Loucy (cell line): ENCODE data around the gene DLL4.

Experiments
- H2AFZ ChIP-seq: fragments of 200-600 bp; sonication (generic); 2 replicates; pipeline ENCODE4 v1.6.0; 2016; ENCODE audit warnings: antibody characterized with exemption, mild to moderate bottlenecking, low read length, moderate library complexity
- H3F3A ChIP-seq: fragments of 200-600 bp; 2 replicates; pipeline ENCODE4 v1.6.0; 2016; ENCODE audit warnings: antibody characterized with exemption, low read depth, mild to moderate bottlenecking
- H3K27me3 ChIP-seq: fragments of 200-600 bp; sonication (generic); 2 replicates; pipeline ENCODE4 v1.6.1; 2014; ENCODE audit warnings: low read length, mild to moderate bottlenecking; ENCODE audit not compliant: insufficient read depth, poor library complexity, severe bottlenecking
- H3K36me3 ChIP-seq: fragments of 200-600 bp; sonication (generic); 2 replicates; pipeline ENCODE4 v1.6.1; 2016; ENCODE audit warnings: low read length; ENCODE audit not compliant: insufficient read depth
- H3K4me1 ChIP-seq: fragments of 200-600 bp; sonication (generic); 2 replicates; pipeline ENCODE4 v1.5.1; 2014; ENCODE audit warnings: low read length, mild to moderate bottlenecking; ENCODE audit not compliant: insufficient read depth, poor library complexity, severe bottlenecking
- H3K4me2 ChIP-seq: fragments of 200-600 bp; sonication (generic); 2 replicates; pipeline ENCODE4 v1.6.0; 2014; ENCODE audit warnings: antibody characterized with exemption, low read length, low read depth, mild to moderate bottlenecking; ENCODE audit not compliant: poor library complexity, severe bottlenecking
- H3K4me3 ChIP-seq: fragments of 200-600 bp; sonication (generic); 2 replicates; pipeline ENCODE4 v1.5.1; 2014; ENCODE audit warnings: low read length, mild to moderate bottlenecking, mixed read lengths; ENCODE audit not compliant: poor library complexity, severe bottlenecking
- H3K79me2 ChIP-seq: fragments of 200-600 bp; sonication (generic); 2 replicates; pipeline ENCODE4 v1.6.1; 2014; ENCODE audit warnings: low read length; ENCODE audit not compliant: insufficient read depth
- H3K9ac ChIP-seq: fragments of 200-600 bp; sonication (generic); 2 replicates; pipeline ENCODE4 v1.6.0; 2014; ENCODE audit warnings: mild to moderate bottlenecking, low read depth, low read length, moderate library complexity; ENCODE audit not compliant: poor library complexity, severe bottlenecking
- H3K9me2 ChIP-seq: fragments of 200-600 bp; sonication (generic); replicated peaks from 2 replicates; pipeline ENCODE4 v1.6.1; 2016; ENCODE audit warnings: low read depth, low read length, mixed read lengths
- H3K9me3 ChIP-seq: fragments of 200-600 bp; sonication (generic); 2 replicates; pipeline ENCODE4 v1.6.1; 2014; ENCODE audit warnings: mild to moderate bottlenecking, antibody characterized with exemption, low read length, low read depth; ENCODE audit not compliant: insufficient read depth
- H4K20me1 ChIP-seq: fragments of 200-600 bp; sonication (generic); 2 replicates; pipeline ENCODE4 v1.6.0; 2014; ENCODE audit warnings: antibody characterized with exemption, low read length, mild to moderate bottlenecking; ENCODE audit not compliant: insufficient read depth, poor library complexity, severe bottlenecking
- EZH2phosphoT487 ChIP-seq: fragments of 200-600 bp; IDR thresholded peaks from 2 replicates; pipeline ENCODE4 v1.6.1; 2018; ENCODE audit warnings: antibody characterized with exemption, mild to moderate bottlenecking, moderate library complexity, borderline replicate concordance
- TF ChIP-seq, protein P1 (sequence below): fragments of 200-600 bp; sonication (generic); conservative IDR thresholded peaks from 2 replicates; pipeline ENCODE4 v1.5.1; 2014; ENCODE audit warnings: mild to moderate bottlenecking, antibody characterized with exemption, low read length

Gene DLL4

DNA sequence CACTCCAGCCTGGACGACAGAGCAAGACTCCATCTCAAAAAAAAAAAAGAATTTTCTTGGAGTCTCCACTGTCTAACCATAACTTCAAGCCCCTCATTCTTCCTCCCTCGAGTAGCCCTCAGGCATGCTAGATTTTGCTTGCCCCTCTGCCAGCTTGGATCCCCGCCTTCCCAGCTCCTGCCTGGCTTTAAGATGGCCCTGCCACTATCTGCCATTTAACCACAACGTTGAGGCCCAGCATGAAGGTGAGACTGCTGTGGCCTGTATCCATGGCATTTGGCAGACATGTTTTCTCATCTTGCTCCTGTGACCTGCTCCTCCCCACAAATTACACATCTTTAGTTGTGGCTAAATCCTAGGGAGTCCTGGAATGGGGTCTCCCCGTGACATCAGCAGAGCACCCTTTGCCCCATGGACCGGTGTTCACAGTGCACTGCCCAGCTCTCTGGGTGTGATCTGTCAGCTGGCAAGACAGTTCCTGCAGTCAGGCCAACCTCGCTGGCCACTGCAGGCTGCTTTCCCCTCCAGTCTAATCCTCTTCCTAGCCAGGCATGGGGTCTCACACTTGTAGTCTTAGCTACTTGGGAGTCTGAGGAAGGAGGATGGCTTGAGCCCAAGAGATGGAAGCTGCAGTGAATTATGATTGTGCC lies 24.5 kb upstream of the DLL4 start:
- no peaks in the 10 kb centered on the region for H3K9me3 ChIP-seq
- no peaks in the 10 kb centered on the region for H3K9me2 ChIP-seq
- TF ChIP-seq, protein P1, sequence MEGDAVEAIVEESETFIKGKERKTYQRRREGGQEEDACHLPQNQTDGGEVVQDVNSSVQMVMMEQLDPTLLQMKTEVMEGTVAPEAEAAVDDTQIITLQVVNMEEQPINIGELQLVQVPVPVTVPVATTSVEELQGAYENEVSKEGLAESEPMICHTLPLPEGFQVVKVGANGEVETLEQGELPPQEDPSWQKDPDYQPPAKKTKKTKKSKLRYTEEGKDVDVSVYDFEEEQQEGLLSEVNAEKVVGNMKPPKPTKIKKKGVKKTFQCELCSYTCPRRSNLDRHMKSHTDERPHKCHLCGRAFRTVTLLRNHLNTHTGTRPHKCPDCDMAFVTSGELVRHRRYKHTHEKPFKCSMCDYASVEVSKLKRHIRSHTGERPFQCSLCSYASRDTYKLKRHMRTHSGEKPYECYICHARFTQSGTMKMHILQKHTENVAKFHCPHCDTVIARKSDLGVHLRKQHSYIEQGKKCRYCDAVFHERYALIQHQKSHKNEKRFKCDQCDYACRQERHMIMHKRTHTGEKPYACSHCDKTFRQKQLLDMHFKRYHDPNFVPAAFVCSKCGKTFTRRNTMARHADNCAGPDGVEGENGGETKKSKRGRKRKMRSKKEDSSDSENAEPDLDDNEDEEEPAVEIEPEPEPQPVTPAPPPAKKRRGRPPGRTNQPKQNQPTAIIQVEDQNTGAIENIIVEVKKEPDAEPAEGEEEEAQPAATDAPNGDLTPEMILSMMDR = no peak
- TF ChIP-seq EZH2phosphoT487 = no peak
- peaks cover 33% of the 10 kb centered on the region for H3K79me2 ChIP-seq
- no peaks in the 10 kb centered on the region; the same call in 1 of the 2 replicates for H3F3A ChIP-seq
- peaks cover 29% of the 10 kb centered on the region for H3K4me1 ChIP-seq
- peaks cover 34% of the 10 kb centered on the region for H4K20me1 ChIP-seq
- no peak overlapping the region for H3K4me2 ChIP-seq
- H3K27me3 ChIP-seq = no peaks in the 10 kb centered on the region
- H3K4me3 ChIP-seq = no peak overlapping the region
- no peak overlapping the region for H3K9ac ChIP-seq
- no peak overlapping the region for H2AFZ ChIP-seq
- H3K36me3 ChIP-seq = peaks cover 29% of the 10 kb centered on the region; the same call in 1 of the 2 replicates

DNA sequence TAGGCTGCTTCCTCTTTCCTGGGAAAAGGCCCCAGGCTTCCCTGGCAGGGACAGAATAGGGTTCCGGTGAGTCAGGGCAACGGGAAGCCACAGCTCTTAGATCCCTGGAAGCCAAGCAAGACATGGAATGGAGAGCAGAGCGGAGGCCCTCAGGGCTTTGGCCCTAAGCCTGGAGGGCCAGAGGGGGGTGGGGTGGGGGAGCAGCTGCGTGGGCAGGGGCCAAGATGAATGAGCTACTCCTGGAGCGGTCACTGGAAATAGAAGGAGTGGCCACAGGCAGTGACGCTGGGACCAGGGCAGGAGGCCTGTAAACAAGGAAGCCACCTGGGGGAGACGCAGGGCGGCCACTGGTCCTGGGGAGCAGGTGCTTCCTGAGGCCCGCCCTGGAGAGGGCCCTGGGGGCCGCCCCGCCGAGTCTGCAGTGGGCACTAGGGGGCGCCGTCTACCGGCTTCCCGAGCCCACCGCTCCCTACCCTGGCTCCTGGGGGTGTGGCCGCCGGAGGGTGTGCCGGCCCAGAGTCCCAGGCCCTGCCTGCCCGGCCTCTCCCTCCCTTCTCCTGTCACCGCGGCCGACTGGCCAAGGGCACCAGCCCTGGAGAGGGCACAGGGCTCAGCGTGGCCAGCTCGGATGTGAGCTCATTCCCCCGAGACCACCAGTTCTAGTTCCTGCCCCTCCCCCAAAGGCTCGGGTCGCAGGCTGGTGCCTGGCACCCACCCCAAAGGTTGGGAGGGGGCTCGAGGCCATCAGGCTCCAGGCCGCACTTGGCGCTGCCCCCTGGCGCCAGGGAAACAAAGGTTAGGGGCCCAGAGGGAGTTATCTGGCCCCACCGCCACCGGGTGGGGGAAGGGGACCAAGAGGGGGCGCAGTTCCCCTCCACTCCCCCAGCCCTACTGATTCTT lies 22.8 kb upstream of the DLL4 start:
- Histone ChIP-seq H3K4me3 (peak overlapping the region; percentile 77), H3K4me2 (peak overlapping the region; percentile 68), H3K9me3 (no peaks in the 10 kb centered on the region), H3K27me3 (no peaks in the 10 kb centered on the region), H3K36me3 (peaks cover 15% of the 10 kb centered on the region; the same call in 1 of the 2 replicates), H3K79me2 (peaks cover 17% of the 10 kb centered on the region; the same call in 1 of the 2 replicates), H3K4me1 (peaks cover 31% of the 10 kb centered on the region), H4K20me1 (peaks cover 19% of the 10 kb centered on the region), H3K9ac (peak overlapping the region; percentile 83), H3K9me2 (no peaks in the 10 kb centered on the region), H3F3A (no peaks in the 10 kb centered on the region; the same call in 1 of the 2 replicates), H2AFZ (peak overlapping the region; percentile 52; the same call in 1 of the 2 replicates)
- no peak for TF ChIP-seq EZH2phosphoT487
- TF ChIP-seq, protein P1 = peak; percentile 67

DNA sequence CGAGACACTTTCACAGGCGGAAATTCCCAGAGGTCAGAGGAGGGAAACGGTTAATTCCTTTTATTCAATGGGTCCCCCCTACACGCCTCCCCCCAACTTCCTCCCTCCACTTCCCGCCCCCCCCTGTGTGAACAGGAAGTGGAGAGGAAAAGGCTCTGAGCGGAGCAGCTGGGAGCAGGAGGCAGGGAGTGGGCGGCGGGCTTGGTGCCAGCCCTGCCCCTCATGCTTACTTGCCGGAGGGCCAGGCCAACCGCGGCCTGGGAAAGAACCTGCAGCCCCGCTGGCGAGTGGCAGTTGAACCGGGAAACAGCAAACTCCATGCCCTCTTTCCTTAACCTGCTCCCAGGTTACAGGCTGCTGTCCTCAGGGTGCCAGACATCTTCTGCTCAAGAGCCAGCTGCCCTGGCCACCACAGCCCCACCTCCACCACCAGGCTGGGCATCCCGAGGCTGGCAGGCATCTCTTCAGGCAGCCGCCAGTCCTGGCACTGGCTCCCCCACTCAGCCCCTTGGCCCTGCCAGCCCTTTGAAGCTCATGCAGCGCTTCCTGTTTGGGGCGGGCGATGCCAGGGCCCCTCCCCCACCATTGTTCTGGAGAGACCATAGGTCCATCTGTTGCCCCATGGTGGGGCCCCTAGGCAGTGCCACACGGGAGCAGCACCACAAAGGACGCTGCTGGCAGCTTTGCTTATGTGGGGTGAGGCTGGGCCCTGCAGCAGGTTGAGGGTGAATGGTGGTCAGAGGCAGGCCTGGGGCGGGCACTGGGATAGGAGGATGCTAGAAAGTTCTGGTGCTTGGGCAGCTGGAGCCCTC lies 21.9 kb upstream of the DLL4 start:
- peak overlapping the region; percentile 83 for H3K9ac ChIP-seq
- H3F3A ChIP-seq = no peaks in the 10 kb centered on the region; the same call in 1 of the 2 replicates
- peaks cover 19% of the 10 kb centered on the region for H4K20me1 ChIP-seq
- H2AFZ ChIP-seq = peak overlapping the region; percentile 52
- no peaks in the 10 kb centered on the region for H3K27me3 ChIP-seq
- H3K9me3 ChIP-seq = no peaks in the 10 kb centered on the region
- peaks cover 35% of the 10 kb centered on the region for H3K4me1 ChIP-seq
- peaks cover 12% of the 10 kb centered on the region; the same call in 1 of the 2 replicates for H3K79me2 ChIP-seq
- TF ChIP-seq, protein P1 = 0 out of 2 replicates have a peak, but pooled peaks have one; percentile 11
- no peak for TF ChIP-seq EZH2phosphoT487
- peaks cover 15% of the 10 kb centered on the region; the same call in 1 of the 2 replicates for H3K36me3 ChIP-seq
- H3K9me2 ChIP-seq = no peaks in the 10 kb centered on the region
- peak overlapping the region; percentile 68 for H3K4me2 ChIP-seq
- peak overlapping the region; percentile 77 for H3K4me3 ChIP-seq
